Measurements from ENCODE around the gene AP2S1.

- TF ChIP-seq POLR2A (IDR thresholded peaks at IDR 0.05; ENCODE audit: extremely low read depth, insufficient read length) (no peak), CTCF (IDR thresholded peaks at IDR 0.05; ENCODE audit: low read depth, low read length) (no peak), MAX (IDR thresholded peaks at IDR 0.05; ENCODE audit: low read depth, low read length) (no peak), MYC (IDR thresholded peaks at IDR 0.05; ENCODE audit: low read depth, low read length) (no peak)
Observed at GRCh38 chr19:46882034-46882433, 31.4 kb upstream of the AP2S1 start.

Measured in NB4 (cell line).